Spleen (tissue), 11 donors: ENCODE measurements around the gene ZNF205. TPM values are rescaled to one million over a fixed set of nuclear protein-coding genes. Genes with fewer than 3 reads are reported as not detected.

Source experiments
- DNase-seq: peaks from one replicate; pipeline ENCODE4 v3.0.0-alpha.2; 2020
- H3K27ac ChIP-seq, 8 donors: fragments of 200-600 bp; sonication (generic) in 7 of 8; 1 replicate in 4 of 8; 2 replicates in 4 of 8; pipeline versions ENCODE4 v1.5.0 to v1.8.0; 2016 to 2021; ENCODE audit warnings: inconsistent platforms in 4 of 8, mild to moderate bottlenecking in 4 of 8, moderate library complexity in 1 of 8
- H3K27me3 ChIP-seq, 7 donors: fragments of 200-600 bp; sonication (generic) in 6 of 7; replicated peaks in 1 of 7; 1 replicate in 4 of 7; 2 replicates in 3 of 7; pipeline versions ENCODE4 v1.5.0 to v1.8.0; 2016 to 2021; ENCODE audit warnings: inconsistent platforms in 3 of 7, mild to moderate bottlenecking in 1 of 7
- H3K36me3 ChIP-seq, 6 donors: fragments of 200-600 bp; sonication (generic) in 5 of 6; 1 replicate in 4 of 6; 2 replicates in 2 of 6; pipeline versions ENCODE4 v1.5.0 to v1.8.0; 2016 to 2021; ENCODE audit warnings: inconsistent platforms in 2 of 6
- H3K4me1 ChIP-seq, 6 donors: fragments of 200-600 bp; sonication (generic) in 5 of 6; 1 replicate in 3 of 6; 2 replicates in 3 of 6; pipeline versions ENCODE4 v1.5.0 to v1.8.0; 2016 to 2021; ENCODE audit warnings: inconsistent platforms in 3 of 6
- H3K4me3 ChIP-seq, 8 donors: fragments of 200-600 bp; sonication (generic) in 7 of 8; 1 replicate in 4 of 8; 2 replicates in 4 of 8; pipeline versions ENCODE4 v1.5.0 to v1.8.0; 2016 to 2021; ENCODE audit warnings: inconsistent platforms in 4 of 8, mild to moderate bottlenecking in 4 of 8, moderate library complexity in 2 of 8
- H3K9me3 ChIP-seq, 8 donors: fragments of 200-600 bp; sonication (generic) in 7 of 8; 1 replicate in 4 of 8; 2 replicates in 4 of 8; pipeline versions ENCODE4 v1.5.0 to v1.8.0; 2016 to 2021; ENCODE audit warnings: inconsistent platforms in 4 of 8
- POLR2A ChIP-seq, 3 donors: fragments of 450-650 bp; IDR thresholded peaks; one replicate each; pipeline ENCODE4 v1.5.1; 2017; ENCODE audit warnings: antibody characterized with exemption in 3 of 3, mild to moderate bottlenecking in 1 of 3
- POLR2AphosphoS5 ChIP-seq, 3 donors: sonication (generic); formaldehyde crosslinking; IDR thresholded peaks; one replicate each; pipeline ENCODE4 v1.5.1; 2017; ENCODE audit warnings: antibody characterized with exemption in 3 of 3
- WGBS, 5 donors: extraction: QIAGEN DNeasy Blood & Tissue Kit in 3 of 5; methylation state at CpG; one replicate each; pipeline versions ENCODE4 v1.1.5 to v1.1.7; 2013 to 2018; 5-methylcytosine and 5-hydroxymethylcytosine counted together
- intact Hi-C: fragments of 100-400 bp; cut with DNase I; formaldehyde crosslinking; loops from one replicate; pipeline ENCODE4 v1.15.0; 2023; ENCODE audit warnings: low total_unique reads
- polyA plus RNA-seq, 3 donors: library from polyadenylated mRNA; stranded (reverse); fragments of 200-250 nt; gene quantifications; one replicate each; pipeline ENCODE4 v1.2.1, GENCODE V29; 2013
- total RNA-seq, 7 donors: library from RNA; depleted of rRNA in 3 of 7; stranded (reverse); fragments of >200 nt in 3 of 7; fragmentation: NEBNext Ultra II Directional in 4 of 7; extraction: Animal tissue kit (Norgen Biotek cat#: 25700) in 4 of 7; gene quantifications; one replicate each; pipeline versions ENCODE4 v1.1.0 to v1.2.1, GENCODE V29; 2016 to 2021
- TF ChIP-seq, protein P1 (sequence below), 11 experiments: fragments of 200-600 bp in 7 of 11; fragments of 450-650 bp in 4 of 11; sonication (generic) in 4 of 11; IDR thresholded peaks in 8 of 11; conservative IDR thresholded peaks in 3 of 11; 1 replicate in 7 of 11; 2 replicates in 4 of 11; pipeline versions ENCODE4 v1.4.0 to v1.8.0; 2016 to 2021; ENCODE audit warnings: antibody characterized with exemption in 11 of 11, inconsistent platforms in 4 of 11, mild to moderate bottlenecking in 1 of 11
- donor health status: healthy with polysubstance abuse.
- donor health status: DM: no; HTN: no; CAD: no; lungs with moderate emphysema.
- donor health status: DM: no; HTN: no; CAD: no.
- donor health status: Bipolar disorder and iron deficiency.
- donor health status: healthy.
- donor health status: DM: no; HTN: no; CAD: no.
- donor health status: DM: yes; HTN: yes; CAD: no.

ZNF205 gene
- total and polyA plus RNA-seq, 10 donors, result 3.5 to 14.2 (median 6.1) TPM

GRCh38 chr16:3157229-3158025, 45.0 kb downstream of the ZNF205 start:
- peaks cover 0 to 38% (median 25%) of the 10 kb centered on the region in 8 donors for H3K9me3 ChIP-seq
- TF ChIP-seq, protein P1, sequence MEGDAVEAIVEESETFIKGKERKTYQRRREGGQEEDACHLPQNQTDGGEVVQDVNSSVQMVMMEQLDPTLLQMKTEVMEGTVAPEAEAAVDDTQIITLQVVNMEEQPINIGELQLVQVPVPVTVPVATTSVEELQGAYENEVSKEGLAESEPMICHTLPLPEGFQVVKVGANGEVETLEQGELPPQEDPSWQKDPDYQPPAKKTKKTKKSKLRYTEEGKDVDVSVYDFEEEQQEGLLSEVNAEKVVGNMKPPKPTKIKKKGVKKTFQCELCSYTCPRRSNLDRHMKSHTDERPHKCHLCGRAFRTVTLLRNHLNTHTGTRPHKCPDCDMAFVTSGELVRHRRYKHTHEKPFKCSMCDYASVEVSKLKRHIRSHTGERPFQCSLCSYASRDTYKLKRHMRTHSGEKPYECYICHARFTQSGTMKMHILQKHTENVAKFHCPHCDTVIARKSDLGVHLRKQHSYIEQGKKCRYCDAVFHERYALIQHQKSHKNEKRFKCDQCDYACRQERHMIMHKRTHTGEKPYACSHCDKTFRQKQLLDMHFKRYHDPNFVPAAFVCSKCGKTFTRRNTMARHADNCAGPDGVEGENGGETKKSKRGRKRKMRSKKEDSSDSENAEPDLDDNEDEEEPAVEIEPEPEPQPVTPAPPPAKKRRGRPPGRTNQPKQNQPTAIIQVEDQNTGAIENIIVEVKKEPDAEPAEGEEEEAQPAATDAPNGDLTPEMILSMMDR (IDR thresholded peaks at IDR 0.05 in 8 of 11, conservative IDR thresholded peaks at IDR 0.05 in 3 of 11), result no peak
- no peak for TF ChIP-seq POLR2A (IDR thresholded peaks at IDR 0.05)
- TF ChIP-seq POLR2AphosphoS5 (IDR thresholded peaks at IDR 0.05), result peak; percentile 52 to 78 (median 68)
- H3K36me3 ChIP-seq, result no peaks in the 10 kb centered on the region
- H3K27me3 ChIP-seq, result peaks cover 0 to 40% (median 0%) of the 10 kb centered on the region in 7 donors
- DNase-seq, result peak; percentile 89
- H3K27ac ChIP-seq, result peak overlapping the region; percentile 85 to 93 (median 87)
- 1 to 3% (median 2%) methylated on average over 46 to 59 of the region's 59 CpGs for WGBS, 5 donors
- intact Hi-C loops, result no loop called here
- peaks cover 4 to 43% (median 28%) of the 10 kb centered on the region in 6 donors for H3K4me1 ChIP-seq
- peak overlapping the region; percentile 48 to 90 (median 68) for H3K4me3 ChIP-seq

DNA sequence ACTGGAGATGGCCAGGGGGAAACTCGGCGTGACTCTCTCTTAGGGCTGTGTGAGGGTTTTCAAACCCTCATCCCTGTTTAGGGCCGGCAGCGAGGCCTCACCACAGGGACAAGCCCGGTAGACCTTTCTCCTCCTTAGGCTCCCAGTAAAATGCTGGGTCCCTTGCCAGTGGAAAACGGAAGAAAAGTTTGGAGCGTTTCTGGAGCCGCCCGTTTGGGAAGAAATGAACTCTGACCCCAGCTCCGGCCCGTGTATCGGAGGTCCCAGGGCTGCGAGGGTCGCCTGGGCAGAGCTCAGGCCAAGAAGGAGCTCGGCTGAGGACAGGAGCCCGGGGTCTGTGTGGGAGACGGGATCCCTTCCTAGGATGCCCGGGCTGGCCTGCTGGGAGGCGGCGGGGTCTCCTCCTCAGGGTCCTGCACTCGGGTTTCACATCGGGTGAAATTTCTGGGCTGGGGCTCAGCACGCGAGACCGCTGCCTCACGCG, 45.7 kb downstream of the ZNF205 start:
- Histone ChIP-seq H3K9me3 (peaks cover 0 to 38% (median 25%) of the 10 kb centered on the region in 8 donors), H3K4me1 (peaks cover under 1 to 36% (median 24%) of the 10 kb centered on the region in 6 donors), H3K36me3 (no peaks in the 10 kb centered on the region), H3K27ac (peak overlapping the region; percentile 85 to 93 (median 87)), H3K27me3 (peaks cover 0 to 34% (median 0%) of the 10 kb centered on the region in 7 donors), H3K4me3 (peak overlapping the region; percentile 48 to 90 (median 68))
- intact Hi-C loops, result no loop called here
- TF ChIP-seq POLR2A (IDR thresholded peaks at IDR 0.05) (no peak), POLR2AphosphoS5 (IDR thresholded peaks at IDR 0.05) (no peak)
- TF ChIP-seq, protein P1 (IDR thresholded peaks at IDR 0.05 in 8 of 11, conservative IDR thresholded peaks at IDR 0.05 in 3 of 11), result no peak
- DNase-seq, result no peak
- 0% methylated on average over 17 to 27 of the region's 27 CpGs for WGBS, 5 donors

GRCh38 chr16:3158510-3159314, 46.3 kb downstream of the ZNF205 start:
- TF ChIP-seq, protein P1 (IDR thresholded peaks at IDR 0.05 in 8 of 11, conservative IDR thresholded peaks at IDR 0.05 in 3 of 11), result no peak
- peak; percentile 69 to 76 (median 73) for TF ChIP-seq POLR2AphosphoS5 (IDR thresholded peaks at IDR 0.05)
- Histone ChIP-seq H3K27me3 (peaks cover 0 to 34% (median 0%) of the 10 kb centered on the region in 7 donors), H3K27ac (peak overlapping the region; percentile 85 to 93 (median 87)), H3K4me1 (peaks cover 0 to 39% (median 24%) of the 10 kb centered on the region in 6 donors), H3K4me3 (peak overlapping the region; percentile 48 to 90 (median 68)), H3K9me3 (peaks cover 0 to 32% (median 20%) of the 10 kb centered on the region in 8 donors), H3K36me3 (no peaks in the 10 kb centered on the region)
- DNase-seq, result peak; percentile 95
- intact Hi-C loops, result no loop called here
- 0 to 1% (median 0%) methylated on average over 44 to 69 of the region's 70 CpGs for WGBS, 5 donors
